OCI-LY7 (cell line): ENCODE results near the gene DLGAP5. TPM values are rescaled to one million over a fixed set of nuclear protein-coding genes. Genes with fewer than 3 reads are reported as not detected.

Experiments used
- BruUV-seq: library from RNA; stranded (reverse); fragments of 400-500 nt; replicated peaks from 2 replicates; lab custom pipeline; 2021; lab: Mats Ljungman, UMichigan
- CTCF ChIA-PET: fragments of 300-600 bp; sonication (Branson Sonifier 250); formaldehyde crosslinking; loops from one replicate; lab custom pipeline; 2022; ENCODE audit warnings: antibody characterized with exemption; ENCODE audit not compliant: unreplicated experiment; lab: Charles Lee
- POLR2A ChIA-PET: fragments of 300-600 bp; sonication (Branson Sonifier 250); formaldehyde crosslinking; loops from one replicate; lab custom pipeline; 2022; ENCODE audit warnings: antibody characterized with exemption; lab: Charles Lee
- DNase-seq: peaks from one replicate; pipeline ENCODE4 v3.0.0-alpha.2; 2015; ENCODE audit warnings: low spot score
- H2AFZ ChIP-seq: fragments of 200-600 bp; sonication (generic), shearing (Covaris generic); 2 replicates; pipeline ENCODE4 v1.6.1; 2014; ENCODE audit warnings: mild to moderate bottlenecking, antibody characterized with exemption, low read length, moderate library complexity
- H3K27ac ChIP-seq: fragments of 200-600 bp; sonication (generic); 2 replicates; pipeline ENCODE4 v1.5.1; 2014; ENCODE audit warnings: mixed run types, low read depth, mild to moderate bottlenecking, moderate library complexity, low read length, inconsistent platforms; ENCODE audit not compliant: poor library complexity, severe bottlenecking
- H3K36me3 ChIP-seq: fragments of 200-600 bp; sonication (generic); 2 replicates; pipeline ENCODE4 v1.6.1; 2014; ENCODE audit warnings: mild to moderate bottlenecking, antibody characterized with exemption, low read length, moderate library complexity, mixed read lengths; ENCODE audit not compliant: insufficient read depth
- H3K4me1 ChIP-seq: fragments of 200-600 bp; sonication (generic); 2 replicates; pipeline ENCODE4 v1.5.1; 2014; ENCODE audit warnings: mild to moderate bottlenecking, low read length; ENCODE audit not compliant: insufficient read depth, poor library complexity, severe bottlenecking
- H3K4me2 ChIP-seq: fragments of 200-600 bp; sonication (generic); 2 replicates; pipeline ENCODE4 v1.6.1; 2014; ENCODE audit warnings: mild to moderate bottlenecking, low read length
- H3K4me3 ChIP-seq: fragments of 200-600 bp; sonication (generic); 2 replicates; pipeline ENCODE4 v1.5.1; 2014; ENCODE audit warnings: mild to moderate bottlenecking, low read depth, low read length; ENCODE audit not compliant: poor library complexity, severe bottlenecking
- H3K79me2 ChIP-seq: fragments of 200-600 bp; sonication (generic); 2 replicates; pipeline ENCODE4 v1.6.1; 2016; ENCODE audit warnings: low read depth, mild to moderate bottlenecking, low read length, moderate library complexity, mixed read lengths; ENCODE audit not compliant: insufficient read depth
- H3K9me2 ChIP-seq: fragments of 200-600 bp; sonication (generic); 2 replicates; pipeline ENCODE4 v1.6.1; 2016; ENCODE audit warnings: mild to moderate bottlenecking, low read length, mixed read lengths; ENCODE audit not compliant: insufficient read depth
- H3K9me3 ChIP-seq: fragments of 200-600 bp; sonication (generic); 2 replicates; pipeline ENCODE4 v1.6.1; 2014; ENCODE audit warnings: mild to moderate bottlenecking, mixed run types, low read length, mixed read lengths
- H4K20me1 ChIP-seq: fragments of 200-600 bp; sonication (generic); 2 replicates; pipeline ENCODE4 v1.6.1; 2014; ENCODE audit warnings: mild to moderate bottlenecking, antibody characterized with exemption, low read length, moderate library complexity, mixed read lengths; ENCODE audit not compliant: insufficient read depth
- CTCF ChIP-seq: fragments of 200-600 bp; sonication (generic); conservative IDR thresholded peaks from 2 replicates; pipeline ENCODE4 v1.5.1; 2014; ENCODE audit warnings: mild to moderate bottlenecking, antibody characterized with exemption, low read length, moderate library complexity, mixed read lengths
- EZH2phosphoT487 ChIP-seq: fragments of 200-600 bp; sonication (generic); IDR thresholded peaks from 2 replicates; pipeline ENCODE4 v1.6.1; 2018; ENCODE audit warnings: low read depth, borderline replicate concordance, mild to moderate bottlenecking, mixed run types, antibody characterized with exemption, low read length, moderate library complexity, mixed read lengths
- intact Hi-C: fragments of 100-400 bp; cut with micrococcal nuclease; formaldehyde crosslinking; loops from one replicate; pipeline ENCODE4 v1.10.0; 2022; ENCODE audit not compliant: unreplicated experiment
- total RNA-seq, 2 experiments: library from RNA; depleted of rRNA in 1 of 2; stranded (reverse); fragments of >200 nt in 1 of 2; shearing (Covaris generic) in 1 of 2; gene quantifications; 2 replicates each; pipeline ENCODE4 v1.2.3, GENCODE V29; 2014 to 2022

Gene DLGAP5
- total RNA-seq, 2 experiments from 2014 or later: 57.6 to 92.2 TPM

- no peak for DNase-seq
Observed at GRCh38 chr14:55115861-55116245, 75.5 kb downstream of the DLGAP5 start.

GRCh38 chr14:55115460-55115859 is 75.9 kb downstream of the DLGAP5 start:
- intact Hi-C loops: no loop called here
- H3K36me3 ChIP-seq: no peaks in the 10 kb centered on the region
- H3K79me2 ChIP-seq: no peaks in the 10 kb centered on the region
- no peaks in the 10 kb centered on the region for H3K9me3 ChIP-seq
- no peak for DNase-seq
- CTCF ChIA-PET: no interaction called here
- no peak overlapping the region for H3K27ac ChIP-seq
- no peaks in the 10 kb centered on the region for H3K9me2 ChIP-seq
- H3K4me1 ChIP-seq: peaks cover 12% of the 10 kb centered on the region
- no peak overlapping the region for H3K4me2 ChIP-seq
- POLR2A ChIA-PET: no interaction called here
- no peak overlapping the region for H2AFZ ChIP-seq
- TF ChIP-seq CTCF: no peak
- TF ChIP-seq EZH2phosphoT487: no peak
- no TSS peak for BruUV-seq
- H4K20me1 ChIP-seq: no peaks in the 10 kb centered on the region
- H3K4me3 ChIP-seq: no peak overlapping the region

More at GRCh38 chr14:55115861-55116245, 75.5 kb downstream of the DLGAP5 start:
- no peaks in the 10 kb centered on the region for H3K9me3 ChIP-seq
- no peaks in the 10 kb centered on the region for H3K79me2 ChIP-seq
- no peak for TF ChIP-seq EZH2phosphoT487
- TF ChIP-seq CTCF: no peak
- H4K20me1 ChIP-seq: no peaks in the 10 kb centered on the region
- no peaks in the 10 kb centered on the region for H3K9me2 ChIP-seq
- no peak overlapping the region for H3K27ac ChIP-seq
- POLR2A ChIA-PET: no interaction called here
- CTCF ChIA-PET: no interaction called here
- H3K4me2 ChIP-seq: no peak overlapping the region
- intact Hi-C loops: no loop called here
- BruUV-seq: no TSS peak
- peaks cover 12% of the 10 kb centered on the region for H3K4me1 ChIP-seq
- no peaks in the 10 kb centered on the region for H3K36me3 ChIP-seq
- H3K4me3 ChIP-seq: no peak overlapping the region
- no peak overlapping the region for H2AFZ ChIP-seq

- Histone ChIP-seq H4K20me1 (no peaks in the 10 kb centered on the region), H3K4me1 (peaks cover 12% of the 10 kb centered on the region), H2AFZ (no peak overlapping the region), H3K9me2 (no peaks in the 10 kb centered on the region), H3K36me3 (no peaks in the 10 kb centered on the region), H3K4me3 (no peak overlapping the region), H3K4me2 (no peak overlapping the region), H3K9me3 (no peaks in the 10 kb centered on the region), H3K27ac (no peak overlapping the region), H3K79me2 (no peaks in the 10 kb centered on the region)
- TF ChIP-seq CTCF: no peak
- TF ChIP-seq EZH2phosphoT487: no peak
- ChIA-PET POLR2A (interaction anchor here (0.5 to 1.7 kb wide), 4 partner anchors 11 to 43 kb away, joined by 3 to 5 read pairs (median 3); no protein-coding TSS in a partner anchor), CTCF (interaction anchor here (0.7 kb wide), 1 partner anchor 22 kb away, joined by 3 read pairs; no protein-coding TSS in a partner anchor)
- no peak for DNase-seq
- intact Hi-C loops: no loop called here
- no TSS peak for BruUV-seq
Observed at GRCh38 chr14:55114720-55115119, 76.7 kb downstream of the DLGAP5 start.
